ENCODE results near the gene TTYH2.

DNA sequence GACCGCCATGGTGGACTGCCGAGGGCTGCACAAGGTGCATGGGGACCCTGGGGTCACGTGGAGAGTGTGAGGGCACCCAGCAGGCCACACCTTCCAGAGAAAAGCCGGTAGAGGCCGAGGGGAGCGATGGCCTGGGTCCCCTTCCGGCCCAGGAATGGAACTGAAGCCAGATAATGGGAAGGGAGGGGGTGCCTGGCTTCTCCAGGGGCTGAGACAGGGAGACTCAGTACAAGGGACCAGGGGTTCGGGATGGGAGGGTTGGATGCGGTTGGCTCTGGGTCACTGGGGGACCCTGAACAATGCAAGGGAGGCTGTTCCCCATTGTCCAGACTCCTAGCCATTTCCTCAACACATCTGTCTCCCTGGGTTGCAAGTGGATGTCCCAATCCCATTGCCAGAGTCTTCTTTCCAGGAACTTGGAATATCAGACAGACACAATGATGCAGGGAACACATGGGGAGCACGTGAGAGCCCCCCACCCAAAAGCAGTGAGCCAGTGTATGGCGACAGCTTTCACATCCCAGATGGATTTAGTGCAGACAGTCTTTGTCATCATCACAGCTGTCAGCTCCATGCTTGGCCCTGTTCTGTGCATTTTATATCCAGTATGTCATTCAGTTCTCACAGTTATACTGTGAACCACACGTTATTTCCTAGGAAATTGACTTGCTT lies 37.1 kb downstream of the TTYH2 start:
- TF ChIP-seq GATA2 (IDR thresholded peaks at IDR 0.05; ENCODE audit: low read depth, low read length) (no peak), GATA3 (IDR thresholded peaks at IDR 0.05; ENCODE audit: low read depth, low read length) (no peak)

All from SH-SY5Y (cell line).